ENCODE results near the gene FAHD2A.
"Not testable (repeated sequence)": the region's sequence is repeated elsewhere in the genome, so short reads cannot be mapped to it uniquely, and the experiment has no call there.

FAHD2A gene

GRCh38 chr2:95376311-95377215 is 25.9 kb upstream of the FAHD2A start:
- DNase-seq, result no peak

GRCh38 chr2:95377216-95378123 is 25.0 kb upstream of the FAHD2A start:
- no peak for DNase-seq

GRCh38 chr2:95378281-95378680 is 24.2 kb upstream of the FAHD2A start:
- DNase-seq, result not testable (repeated sequence)

GRCh38 chr2:95379371-95379831 is 23.1 kb upstream of the FAHD2A start:
- no peak for DNase-seq

GRCh38 chr2:95380280-95380679 is 22.2 kb upstream of the FAHD2A start:
- DNase-seq, result no peak

- no peak for DNase-seq
Observed at GRCh38 chr2:95380731-95381130, 21.8 kb upstream of the FAHD2A start.

- no peak for DNase-seq
Observed at GRCh38 chr2:95381212-95382191, 21.0 kb upstream of the FAHD2A start.

GRCh38 chr2:95382192-95382591 is 20.3 kb upstream of the FAHD2A start:
- no peak for DNase-seq

- DNase-seq, result no peak
Observed at GRCh38 chr2:95382686-95383634, 19.5 kb upstream of the FAHD2A start.

GRCh38 chr2:95383635-95384027 is 18.9 kb upstream of the FAHD2A start:
- no peak for DNase-seq

- DNase-seq, result no peak
Observed at GRCh38 chr2:95384854-95385569, 17.5 kb upstream of the FAHD2A start.

GRCh38 chr2:95385570-95385984 is 16.9 kb upstream of the FAHD2A start:
- no peak for DNase-seq

- no peak for DNase-seq
Observed at GRCh38 chr2:95386031-95386430, 16.5 kb upstream of the FAHD2A start.

- DNase-seq, result no peak
Observed at GRCh38 chr2:95387358-95387757, 15.2 kb upstream of the FAHD2A start.

GRCh38 chr2:95388091-95388692 is 14.3 kb upstream of the FAHD2A start:
- no peak for DNase-seq

GRCh38 chr2:95388856-95389244 is 13.7 kb upstream of the FAHD2A start:
- DNase-seq, result no peak

GRCh38 chr2:95389245-95390119 is 13.0 kb upstream of the FAHD2A start:
- peak; percentile 1 for DNase-seq

GRCh38 chr2:95390272-95390880 is 12.1 kb upstream of the FAHD2A start:
- no peak for DNase-seq

Measured in NCI-H1105 treated with DMSO at 0.1 percent for 48 hours (cell line).